HepG2 (cell line): ENCODE results near the gene RRBP1. TPM values are rescaled to one million over a fixed set of nuclear protein-coding genes. Genes with fewer than 3 reads are reported as not detected.

Experiments
- ATAC-seq: fragments of 200-7000 bp; cut with Tn5 transposase; 3 replicates; pipeline ENCODE4 v1.9.1; 2020; ENCODE audit warnings: mild to moderate bottlenecking, moderate library complexity
- BruUV-seq: library from RNA; stranded (reverse); fragments of 400-500 nt; replicated peaks from 2 replicates; lab custom pipeline; 2021; lab: Mats Ljungman, UMichigan
- CTCF ChIA-PET: fragments of 300-600 bp; formaldehyde crosslinking; extraction: SDS; loops from one replicate; lab custom pipeline; 2021; ENCODE audit warnings: low total read pairs, inconsistent platforms, low intra/inter-chr PET ratio; lab: Yijun Ruan, JAX
- POLR2A ChIA-PET: fragments of 350-600 bp; sonication (Branson Sonifier 250); formaldehyde crosslinking; loops from one replicate; lab custom pipeline; 2020; ENCODE audit warnings: antibody characterized with exemption, inconsistent platforms; lab: Yijun Ruan, JAX
- DNase-seq: peaks from one replicate; pipeline ENCODE4 v3.0.0-alpha.2; 2015; ENCODE audit warnings: low spot score
- FAIRE-seq: peaks from 3 replicates; lab custom pipeline; 2011; peaks lifted over from hg19 to GRCh38; lab: Jason Lieb, UNC
- H2AFZ ChIP-seq: one replicate; pipeline ENCODE4 v1.6.1; 2011; ENCODE audit warnings: low read length, inconsistent platforms
- H3K27ac ChIP-seq: fragments of 300-600 bp; 3 replicates; pipeline ENCODE4 v1.8.0; 2011; ENCODE audit warnings: mixed run types, mild to moderate bottlenecking, mixed read lengths, low read length, inconsistent platforms; ENCODE audit not compliant: insufficient read depth; ENCODE audit errors: extremely low read length
- H3K27me3 ChIP-seq, 2 experiments: fragments of 200-600 bp in 1 of 2; 2 replicates in 1 of 2; 3 replicates in 1 of 2; pipeline versions ENCODE4 v1.6.0 to v1.8.0; 2011; ENCODE audit warnings: low read length in 2 of 2, mild to moderate bottlenecking in 2 of 2, moderate library complexity in 2 of 2, inconsistent platforms in 1 of 2; ENCODE audit not compliant: insufficient read depth in 2 of 2, control insufficient read depth in 1 of 2
- H3K36me3 ChIP-seq, 2 experiments: fragments of 200-600 bp in 1 of 2; replicated peaks in 1 of 2; 2 replicates in 1 of 2; 3 replicates in 1 of 2; pipeline versions ENCODE4 v1.5.1 to v1.8.0; 2011; ENCODE audit warnings: low read length in 2 of 2, inconsistent platforms in 1 of 2; ENCODE audit not compliant: insufficient read depth in 2 of 2, control insufficient read depth in 1 of 2
- H3K4me1 ChIP-seq: 2 replicates; pipeline ENCODE4 v1.5.1; 2012; ENCODE audit warnings: low read length, inconsistent platforms; ENCODE audit not compliant: insufficient read depth
- H3K4me2 ChIP-seq: 2 replicates; pipeline ENCODE4 v1.6.0; 2011; ENCODE audit warnings: low read depth, low read length, inconsistent platforms
- H3K4me3 ChIP-seq, 3 experiments: fragments of 200-600 bp in 1 of 3; sonication (generic), shearing (Covaris generic) in 1 of 3; replicated peaks in 1 of 3; 2 replicates each; pipeline ENCODE4 v1.5.1; 2011 to 2016; ENCODE audit warnings: low read length in 3 of 3, inconsistent platforms in 2 of 3, low read depth in 2 of 3, mild to moderate bottlenecking in 2 of 3, control low read depth in 1 of 3, mixed read lengths in 1 of 3; ENCODE audit not compliant: insufficient read depth in 1 of 3
- H3K79me2 ChIP-seq: one replicate; pipeline ENCODE4 v1.6.1; 2011; ENCODE audit warnings: low read length, inconsistent platforms; ENCODE audit not compliant: insufficient read depth
- H3K9ac ChIP-seq: 2 replicates; pipeline ENCODE4 v1.6.0; 2011; ENCODE audit warnings: mild to moderate bottlenecking, low read depth, low read length, inconsistent platforms; ENCODE audit not compliant: insufficient read depth
- H3K9me3 ChIP-seq: 2 replicates; pipeline ENCODE4 v1.5.1; 2012; ENCODE audit warnings: mild to moderate bottlenecking, low read length
- H4K20me1 ChIP-seq: 2 replicates; pipeline ENCODE4 v1.6.0; 2011; ENCODE audit warnings: inconsistent platforms, mild to moderate bottlenecking, low read length, moderate library complexity; ENCODE audit not compliant: insufficient read depth
- BATF2 ChIP-seq: sonication (generic); formaldehyde crosslinking; IDR thresholded peaks from 2 replicates; pipeline ENCODE4 v1.8.0; 2022; ENCODE audit warnings: mild to moderate bottlenecking, missing genetic modification reagents, moderate library complexity
- BORCS8-MEF2B ChIP-seq: sonication (generic); formaldehyde crosslinking; IDR thresholded peaks from 2 replicates; pipeline ENCODE4 v1.8.0; 2022; ENCODE audit warnings: mild to moderate bottlenecking, missing genetic modification reagents
- CCDC6 ChIP-seq: sonication (generic); formaldehyde crosslinking; IDR thresholded peaks from 2 replicates; pipeline ENCODE4 v1.8.1; 2022; ENCODE audit warnings: mild to moderate bottlenecking, missing genetic modification reagents, moderate library complexity
- GATAD1 ChIP-seq: IDR thresholded peaks from 2 replicates; pipeline ENCODE4 v1.6.1; 2016; ENCODE audit warnings: missing genetic modification reagents, missing compliant biosample characterization
- HMG20B ChIP-seq: conservative IDR thresholded peaks from 2 replicates; pipeline ENCODE4 v1.6.1; 2016; ENCODE audit warnings: missing genetic modification reagents, missing compliant biosample characterization
- HNRNPLL ChIP-seq: fragments of 200-400 bp; formaldehyde crosslinking; IDR thresholded peaks from 2 replicates; pipeline ENCODE4 v1.6.1; 2017; ENCODE audit warnings: mild to moderate bottlenecking, low read depth, low read length; ENCODE audit not compliant: poor library complexity, severe bottlenecking
- KDM2A ChIP-seq: sonication (generic); formaldehyde crosslinking; IDR thresholded peaks from 2 replicates; pipeline ENCODE4 v1.4.0; 2020; ENCODE audit warnings: low read depth, missing genetic modification reagents, borderline replicate concordance
- KLF13 ChIP-seq: sonication (generic); formaldehyde crosslinking; IDR thresholded peaks from 2 replicates; pipeline ENCODE4 v1.4.0; 2020; ENCODE audit warnings: mild to moderate bottlenecking, missing genetic modification reagents
- MED8 ChIP-seq: sonication (generic); formaldehyde crosslinking; IDR thresholded peaks from 2 replicates; pipeline ENCODE4 v1.8.1; 2023; ENCODE audit warnings: mild to moderate bottlenecking, missing genetic modification reagents; ENCODE audit not compliant: insufficient replicate concordance
- NFYB ChIP-seq: sonication (generic); formaldehyde crosslinking; IDR thresholded peaks from 2 replicates; pipeline ENCODE4 v1.4.0; 2020; ENCODE audit warnings: missing genetic modification reagents
- PITX1 ChIP-seq: sonication (generic); formaldehyde crosslinking; IDR thresholded peaks from 2 replicates; pipeline ENCODE4 v1.5.1; 2020; ENCODE audit warnings: mild to moderate bottlenecking, missing genetic modification reagents
- SOX13 ChIP-seq, 3 experiments: fragments of 450-650 bp in 1 of 3; sonication (generic) in 1 of 3; formaldehyde crosslinking in 1 of 3; IDR thresholded peaks in 2 of 3; conservative IDR thresholded peaks in 1 of 3; 2 replicates each; pipeline versions ENCODE4 v1.5.0 to v1.6.1; 2016 to 2020; ENCODE audit warnings: antibody characterized with exemption in 1 of 3, mild to moderate bottlenecking in 1 of 3, missing compliant biosample characterization in 1 of 3, missing genetic modification reagents in 1 of 3, moderate library complexity in 1 of 3
- YEATS4 ChIP-seq: sonication (generic); formaldehyde crosslinking; IDR thresholded peaks from 2 replicates; pipeline ENCODE4 v1.4.0; 2020; ENCODE audit warnings: missing genetic modification reagents, borderline replicate concordance
- ZBTB25 ChIP-seq: IDR thresholded peaks from 2 replicates; pipeline ENCODE4 v1.6.1; 2018; ENCODE audit warnings: missing genetic modification reagents
- ZFP36L2 ChIP-seq: sonication (generic); formaldehyde crosslinking; IDR thresholded peaks from 2 replicates; pipeline ENCODE4 v1.4.0; 2020; ENCODE audit warnings: missing genetic modification reagents
- ZFP90 ChIP-seq: sonication (generic); formaldehyde crosslinking; IDR thresholded peaks from 2 replicates; pipeline ENCODE4 v1.8.0; 2022; ENCODE audit warnings: missing genetic modification reagents, mild to moderate bottlenecking, inconsistent platforms, borderline replicate concordance
- ZNF331 ChIP-seq: sonication (generic); formaldehyde crosslinking; IDR thresholded peaks from 2 replicates; pipeline ENCODE4 v1.4.0; 2020; ENCODE audit warnings: missing genetic modification reagents
- ZNF33A ChIP-seq: sonication (generic); formaldehyde crosslinking; IDR thresholded peaks from 2 replicates; pipeline ENCODE4 v1.5.1; 2020; ENCODE audit warnings: missing genetic modification reagents, mild to moderate bottlenecking, moderate library complexity, borderline replicate concordance
- ZNF484 ChIP-seq: sonication (generic); formaldehyde crosslinking; IDR thresholded peaks from 2 replicates; pipeline ENCODE4 v1.5.1; 2020; ENCODE audit warnings: mild to moderate bottlenecking, low read depth, missing genetic modification reagents, borderline replicate concordance
- ZNF567 ChIP-seq: sonication (generic); formaldehyde crosslinking; IDR thresholded peaks from 2 replicates; pipeline ENCODE4 v1.8.1; 2023; ENCODE audit warnings: mild to moderate bottlenecking, missing genetic modification reagents, borderline replicate concordance
- ZNF780A ChIP-seq: sonication (generic); formaldehyde crosslinking; IDR thresholded peaks from 2 replicates; pipeline ENCODE4 v1.8.0; 2022; ENCODE audit warnings: mild to moderate bottlenecking, missing genetic modification reagents, moderate library complexity
- WGBS: methylation state at CpG from one replicate; pipeline ENCODE4 v1.1.6; 2017; ENCODE audit warnings: low lambda C conversion rate; 5-methylcytosine and 5-hydroxymethylcytosine counted together
- in situ Hi-C: cut with HindIII; loops from 2 replicates; pipeline ENCODE4 v1.10.0; 2017; ENCODE audit warnings: low pct_unique_long_range_greater_than_20kb; ENCODE audit not compliant: extremely low pct_ligation_motif_present
- intact Hi-C: fragments of 100-400 bp; cut with micrococcal nuclease; formaldehyde crosslinking; loops from one replicate; pipeline ENCODE4 v1.10.0; 2022; ENCODE audit not compliant: unreplicated experiment
- polyA plus RNA-seq, 8 experiments: library from polyadenylated mRNA; depleted of rRNA in 3 of 8; stranded (reverse) in 7 of 8; unstranded in 1 of 8; fragments of >200 nt; fragmentation: Illumina TruSeq in 4 of 8; extraction: Trizol in 4 of 8; gene quantifications; 2 replicates each; pipeline versions ENCODE4 v1.2.1 to v1.2.3, GENCODE V29; 2011 to 2016; ENCODE audit warnings: low read depth in 4 of 8, missing spikeins in 1 of 8, mixed read lengths in 1 of 8; ENCODE audit not compliant: insufficient read depth in 1 of 8
- total RNA-seq, 5 experiments: library from RNA; depleted of rRNA; stranded (reverse); fragments of >200 nt; fragmentation: Illumina TruSeq; extraction: Trizol; gene quantifications; 2 replicates each; pipeline ENCODE4 v1.2.3, GENCODE V29; 2016; ENCODE audit warnings: low read depth in 1 of 5

Gene RRBP1
- total and polyA plus RNA-seq, 2 of the 13 experiments (the other 11 are each of a cell fraction or from before 2014, with no cell fraction given) = 150 to 222 TPM

DNA sequence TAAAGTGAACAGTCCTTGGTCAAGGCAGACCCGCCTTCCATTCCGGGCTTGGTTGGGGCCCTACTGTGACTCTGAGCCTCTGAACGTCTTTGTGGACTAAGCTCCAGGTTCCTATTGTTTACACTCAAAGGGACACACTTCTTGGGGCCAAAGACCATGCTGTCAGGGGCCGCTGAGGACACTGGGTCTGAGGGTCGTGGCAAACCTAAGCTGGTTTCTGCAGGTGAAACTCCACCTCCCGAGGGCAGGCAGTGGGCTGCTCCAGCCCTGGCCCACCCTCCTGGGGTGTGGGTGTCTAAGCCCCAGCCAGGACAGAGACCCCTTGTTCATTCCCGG is 69.1 kb downstream of the RRBP1 start (continued):
- TF ChIP-seq KDM2A (CRISPR knock-in tag) = peak; percentile 71
- no peak for TF ChIP-seq HMG20B (CRISPR knock-in tag)
- TF ChIP-seq KLF13 (CRISPR knock-in tag) = no peak
- TF ChIP-seq ZNF331 (CRISPR knock-in tag) = peak; percentile 46; the same call in 1 of the 2 replicates
- 0 out of 2 replicates have a peak, but pooled peaks have one; percentile 20 for TF ChIP-seq CCDC6

DNA sequence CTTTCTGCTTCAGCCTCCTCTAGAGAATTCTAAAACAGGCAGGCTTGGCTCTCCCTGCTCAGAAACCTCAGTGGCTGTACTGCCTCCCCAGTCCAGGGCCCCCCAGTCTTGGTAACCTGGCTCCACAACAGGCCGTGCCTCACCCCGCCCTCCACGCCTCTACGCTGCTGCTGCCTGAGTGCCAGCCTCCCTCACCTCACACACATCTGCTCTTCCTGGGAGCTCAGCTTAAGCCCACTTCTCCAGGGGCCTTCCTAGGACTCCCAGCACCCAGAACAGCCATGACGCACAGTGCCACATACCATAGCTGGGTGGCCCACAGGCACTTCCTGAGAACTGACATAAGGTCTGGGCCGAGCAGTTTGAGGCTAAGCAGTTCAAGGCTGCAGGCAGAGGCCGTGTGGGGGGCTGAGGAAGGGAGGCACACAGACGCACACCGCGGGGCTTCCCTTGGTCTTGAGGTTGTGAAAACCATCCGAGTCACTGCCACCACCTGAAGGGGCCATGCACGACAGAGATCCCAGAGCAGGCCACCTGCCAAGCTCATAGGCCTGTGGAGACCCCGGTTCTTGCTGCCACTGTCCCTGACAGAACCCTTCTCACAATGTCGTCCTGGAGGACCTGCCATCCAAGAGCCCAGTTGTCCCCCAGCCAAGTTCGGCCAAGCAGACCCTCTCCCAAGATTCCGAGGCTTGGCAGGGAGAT is 69.6 kb downstream of the RRBP1 start:
- Histone ChIP-seq H3K36me3 (peaks cover 26 to 38% of the 10 kb centered on the region in 2 experiments), H3K27me3 (no peaks in the 10 kb centered on the region), H3K27ac (peak overlapping the region; percentile 32), H2AFZ (no peak overlapping the region), H3K4me3 (no peak overlapping the region), H3K9me3 (no peaks in the 10 kb centered on the region), H4K20me1 (peaks cover 13% of the 10 kb centered on the region; the same call in 1 of the 2 replicates), H3K79me2 (no peaks in the 10 kb centered on the region), H3K4me2 (0 out of 2 replicates have a peak overlapping the region, but pooled peaks have one; percentile 1), H3K4me1 (peaks cover 22% of the 10 kb centered on the region), H3K9ac (0 out of 2 replicates have a peak overlapping the region, but pooled peaks have one; percentile 0)
- intact Hi-C loops (no loop called here), in situ Hi-C loops (loop anchor here (5.0 kb wide), 1 partner anchor 75 kb away; no protein-coding TSS in a partner anchor)
- no TSS peak for BruUV-seq
- DNase-seq = peak; percentile 39
- POLR2A ChIA-PET = interaction anchor here (1.2 to 1.6 kb wide), 5 partner anchors 10 to 110 kb away, joined by 3 to 4 read pairs (median 3); partner anchors contain the start of genes BFSP1, DSTN and RRBP1
- FAIRE-seq = no peak
- ATAC-seq = peak; percentile 10
- CTCF ChIA-PET = interaction anchor here (1.4 to 3.1 kb wide), 2 partner anchors 75 to 286 kb away, joined by 4 to 11 read pairs; no protein-coding TSS in a partner anchor
- 67% methylated on average over 16 of the region's 16 CpGs for WGBS
- no peak for TF ChIP-seq BORCS8-MEF2B (CRISPR knock-in tag)
- TF ChIP-seq GATAD1 = 0 out of 2 replicates have a peak, but pooled peaks have one; percentile 1
- TF ChIP-seq ZNF33A (CRISPR knock-in tag) = peak; percentile 18; the same call in 1 of the 2 replicates
- peak; percentile 48; the same call in 1 of the 2 replicates for TF ChIP-seq YEATS4 (CRISPR knock-in tag)
- TF ChIP-seq ZNF780A (CRISPR knock-in tag) = no peak
- no peak for TF ChIP-seq SOX13 (IDR thresholded peaks at IDR 0.05)
- no peak for TF ChIP-seq SOX13 (CRISPR knock-in tag; conservative IDR thresholded peaks at IDR 0.05 in 1 of 2, IDR thresholded peaks at IDR 0.05 in 1 of 2)
- TF ChIP-seq BATF2 (CRISPR knock-in tag) = no peak
- no peak for TF ChIP-seq PITX1 (CRISPR knock-in tag)
- TF ChIP-seq ZFP90 (CRISPR knock-in tag) = no peak
- no peak for TF ChIP-seq HNRNPLL
- TF ChIP-seq MED8 = no peak
- no peak for TF ChIP-seq ZBTB25
- TF ChIP-seq ZNF567 (CRISPR knock-in tag) = peak; percentile 48; the same call in 1 of the 2 replicates
- TF ChIP-seq KDM2A (CRISPR knock-in tag) = no peak; the same call in 1 of the 2 replicates
- no peak for TF ChIP-seq ZFP36L2 (CRISPR knock-in tag)
- TF ChIP-seq NFYB (CRISPR knock-in tag) = no peak
- no peak for TF ChIP-seq ZNF484 (CRISPR knock-in tag)
